ENCODE measurements around the gene LAMTOR2. TPM values are rescaled to one million over a fixed set of nuclear protein-coding genes. Genes with fewer than 3 reads are reported as not detected.

The LAMTOR2 gene
- total and polyA plus RNA-seq, 10 of the 15 experiments (the other 5 are each of a cell fraction or from before 2014, with no cell fraction given) = 71.9 to 264 (median 97.0) TPM

GRCh38 chr1:156009404-156009803 lies 45.2 kb upstream of the LAMTOR2 start:
- RAD21 ChIA-PET (ENCODE audit: unreplicated experiment) = interaction anchor here (1.4 kb wide), 1 partner anchor 57 kb away, joined by 5 read pairs; no protein-coding TSS in a partner anchor
- H4K20me1 ChIP-seq (ENCODE audit: control insufficient read depth, insufficient read depth) = no peaks in the 10 kb centered on the region
- no peaks in the 10 kb centered on the region for H3K27me3 ChIP-seq (replicated peaks in 1 of 2; ENCODE audit: control insufficient read depth in 2 of 2, insufficient read depth in 2 of 2, low read length in 1 of 2)
- H3K4me3 ChIP-seq = no peak overlapping the region
- H3K36me3 ChIP-seq (ENCODE audit: control insufficient read depth in 2 of 2, insufficient read depth in 2 of 2, low read length in 1 of 2) = peaks cover 13 to 22% of the 10 kb centered on the region in 2 experiments
- H3K79me2 ChIP-seq (ENCODE audit: control insufficient read depth, insufficient read depth, low read length) = no peaks in the 10 kb centered on the region
- POLR2A ChIA-PET = no interaction called here
- intact Hi-C loops (cut with micrococcal nuclease; ENCODE audit: unreplicated experiment) (no loop called here), in situ Hi-C loops (cut with MboI) (no loop called here)
- no peak overlapping the region for H2AFZ ChIP-seq (ENCODE audit: control insufficient read depth, low read depth, low read length)
- no peak for FAIRE-seq
- BruUV-seq (replicated peaks) = no TSS peak
- H3K4me2 ChIP-seq (ENCODE audit: control insufficient read depth, insufficient read depth) = no peak overlapping the region
- H3K4me1 ChIP-seq (ENCODE audit: control insufficient read depth, insufficient read depth, low read length) = peaks cover 28% of the 10 kb centered on the region
- DNase-seq (ENCODE audit: low read depth, low spot score) = no peak
- H3K27ac ChIP-seq (ENCODE audit: control insufficient read depth, insufficient read depth) = no peak overlapping the region
- no peak overlapping the region for H3K9ac ChIP-seq (ENCODE audit: control insufficient read depth, insufficient read depth, low read length)
- CTCF ChIA-PET = interaction anchor here (1.4 to 2.6 kb wide), 2 partner anchors 20 to 57 kb away, joined by 8 to 13 read pairs; no protein-coding TSS in a partner anchor
- WGBS (ENCODE audit: insufficient coverage, insufficient replicate concordance, low lambda C conversion rate, missing lambda C conversion rate) = 81% methylated on average over 3 of the region's 3 CpGs
- TF ChIP-seq TCF3 (IDR thresholded peaks at IDR 0.05; ENCODE audit: borderline replicate concordance, insufficient read depth, low read depth, low read length) (no peak), IKZF1 (conservative IDR thresholded peaks at IDR 0.05) (no peak), ZNF24 (IDR thresholded peaks at IDR 0.05) (no peak)
- no peak for ATAC-seq
- SMC1A ChIA-PET (ENCODE audit: uncharacterized antibody, unreplicated experiment) = interaction anchor here (0.7 to 1.9 kb wide), 3 partner anchors 28 to 232 kb away, joined by 3 to 4 read pairs (median 3); no protein-coding TSS in a partner anchor
- no peaks in the 10 kb centered on the region for H3K9me3 ChIP-seq (replicated peaks; ENCODE audit: control insufficient read depth, insufficient read depth, low read length)

- intact Hi-C loops (cut with micrococcal nuclease; ENCODE audit: unreplicated experiment) (loop anchor here (2.0 kb wide), 2 partner anchors 41 to 77 kb away; partner anchors contain the start of genes KHDC4 and UBQLN4), in situ Hi-C loops (cut with MboI) (no loop called here)
- no peak overlapping the region for H3K9ac ChIP-seq (ENCODE audit: control insufficient read depth, insufficient read depth, low read length)
- no peaks in the 10 kb centered on the region for H3K27me3 ChIP-seq (replicated peaks in 1 of 2; ENCODE audit: control insufficient read depth in 2 of 2, insufficient read depth in 2 of 2, low read length in 1 of 2)
- 24% methylated on average over 4 of the region's 4 CpGs for WGBS (ENCODE audit: insufficient coverage, insufficient replicate concordance, low lambda C conversion rate, missing lambda C conversion rate)
- peak overlapping the region; percentile 53; the same call in 1 of the 2 replicates for H3K27ac ChIP-seq (ENCODE audit: control insufficient read depth, insufficient read depth)
- ChIA-PET CTCF (interaction anchor here (1.2 to 2.5 kb wide), 4 partner anchors 22 to 74 kb away, joined by 3 to 11 read pairs (median 5); no protein-coding TSS in a partner anchor), SMC1A (ENCODE audit: uncharacterized antibody, unreplicated experiment) (interaction anchor here (1.5 to 1.7 kb wide), 2 partner anchors 8 to 10 kb away, joined by 3 to 6 read pairs; no protein-coding TSS in a partner anchor), RAD21 (ENCODE audit: unreplicated experiment) (interaction anchor here (0.6 to 1.2 kb wide), 3 partner anchors 45 to 74 kb away, joined by 3 to 6 read pairs (median 3); no protein-coding TSS in a partner anchor), POLR2A (no interaction called here)
- BruUV-seq (replicated peaks) = TSS peak; percentile 25
- H3K4me2 ChIP-seq (ENCODE audit: control insufficient read depth, insufficient read depth) = peak overlapping the region; percentile 72
- no peaks in the 10 kb centered on the region for H3K9me3 ChIP-seq (replicated peaks; ENCODE audit: control insufficient read depth, insufficient read depth, low read length)
- H3K4me1 ChIP-seq (ENCODE audit: control insufficient read depth, insufficient read depth, low read length) = peaks cover 31% of the 10 kb centered on the region
- ATAC-seq (peak; percentile 96), DNase-seq (ENCODE audit: low read depth, low spot score) (peak; percentile 70), FAIRE-seq (peak; percentile 97)
- H3K36me3 ChIP-seq (ENCODE audit: control insufficient read depth in 2 of 2, insufficient read depth in 2 of 2, low read length in 1 of 2) = peaks cover 15 to 28% of the 10 kb centered on the region in 2 experiments
- no peaks in the 10 kb centered on the region for H4K20me1 ChIP-seq (ENCODE audit: control insufficient read depth, insufficient read depth)
- H2AFZ ChIP-seq (ENCODE audit: control insufficient read depth, low read depth, low read length) = no peak overlapping the region
- H3K4me3 ChIP-seq = no peak overlapping the region
- H3K79me2 ChIP-seq (ENCODE audit: control insufficient read depth, insufficient read depth, low read length) = no peaks in the 10 kb centered on the region
- TF ChIP-seq NR2C1 (IDR thresholded peaks at IDR 0.05) (no peak), ZZZ3 (IDR thresholded peaks at IDR 0.05; ENCODE audit: control insufficient read depth, insufficient read length, low read depth) (no peak), CUX1 (IDR thresholded peaks at IDR 0.05; ENCODE audit: insufficient replicate concordance, low read depth, low read length) (peak; percentile 16), CHD1 (IDR thresholded peaks at IDR 0.05; ENCODE audit: low read depth, low read length) (0 out of 2 replicates have a peak, but pooled peaks have one; percentile 30)
Observed at GRCh38 chr1:156012051-156012817, 42.3 kb upstream of the LAMTOR2 start.

All from GM12878 (cell line).